ENCODE data around the gene RING1.

RING1 gene

DNA sequence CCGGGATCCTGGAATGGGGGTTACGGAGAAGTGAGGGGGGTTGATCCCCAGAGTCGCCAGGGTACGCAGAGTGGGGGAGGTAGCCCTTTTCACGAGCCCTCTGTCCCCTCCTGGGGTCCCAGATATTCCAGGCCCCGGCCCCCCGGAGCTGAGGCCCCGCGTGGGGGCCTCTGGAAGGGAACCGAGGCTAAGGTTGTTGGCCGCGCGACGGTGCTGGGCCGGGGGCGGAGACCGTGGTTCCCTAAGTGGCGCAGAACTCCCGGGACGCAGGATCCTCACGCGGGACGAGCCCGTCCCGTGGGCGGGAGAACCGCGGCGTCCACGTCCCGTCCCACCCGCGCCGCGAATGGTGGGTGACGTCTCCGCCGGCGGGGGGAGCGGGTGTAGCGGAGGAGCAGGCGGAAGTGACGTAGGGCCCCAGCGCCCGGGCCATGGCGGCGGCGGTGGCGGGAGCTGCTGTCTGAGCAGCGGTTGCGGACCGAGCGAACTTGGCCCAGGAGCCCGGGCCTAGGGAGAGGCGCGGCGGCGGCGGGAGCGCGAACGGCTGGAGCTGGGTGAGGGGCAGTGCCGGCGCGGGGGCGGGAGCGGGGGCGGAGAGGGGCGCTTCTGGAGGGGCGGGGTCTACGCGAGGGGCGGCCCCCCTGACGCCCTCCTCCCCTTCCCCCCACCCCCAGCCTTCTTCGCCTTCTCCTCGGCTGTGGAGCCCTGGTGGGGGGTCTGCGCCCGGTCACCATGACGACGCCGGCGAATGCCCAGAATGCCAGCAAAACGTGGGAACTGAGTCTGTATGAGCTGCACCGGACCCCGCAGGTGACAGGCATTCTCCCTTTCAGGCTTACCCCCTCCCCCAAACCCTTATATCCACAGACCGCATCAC, at the start of gene RING1:
TSS of gene RING1 (plus strand) at position 410 of the 877 bp plus-strand sequence. CDS start at position 733, 323 bp downstream.
- Histone ChIP-seq H3K4me2 (ENCODE audit: low read length) (peak within 1 kb of the TSS; percentile 87), H2AFZ (peak within 1 kb of the TSS; percentile 91), H3K27ac (peak within 1 kb of the TSS; percentile 83), H3K79me2 (peaks cover 3% of the 10 kb centered on the region), H3K4me1 (peaks cover 17% of the 10 kb centered on the region), H3K27me3 (ENCODE audit: control insufficient read depth, insufficient read depth, low read length) (no peaks in the 10 kb centered on the region), H3K9ac (peak within 1 kb of the TSS; percentile 33), H3K36me3 (ENCODE audit: control insufficient read depth, insufficient read depth, low read length) (no peaks in the 10 kb centered on the region), H3K4me3 (ENCODE audit: low read depth, low read length) (peak within 1 kb of the TSS; percentile 87), H3K9me3 (ENCODE audit: control insufficient read depth, low read length) (no peaks in the 10 kb centered on the region)
- TF ChIP-seq, protein P1, sequence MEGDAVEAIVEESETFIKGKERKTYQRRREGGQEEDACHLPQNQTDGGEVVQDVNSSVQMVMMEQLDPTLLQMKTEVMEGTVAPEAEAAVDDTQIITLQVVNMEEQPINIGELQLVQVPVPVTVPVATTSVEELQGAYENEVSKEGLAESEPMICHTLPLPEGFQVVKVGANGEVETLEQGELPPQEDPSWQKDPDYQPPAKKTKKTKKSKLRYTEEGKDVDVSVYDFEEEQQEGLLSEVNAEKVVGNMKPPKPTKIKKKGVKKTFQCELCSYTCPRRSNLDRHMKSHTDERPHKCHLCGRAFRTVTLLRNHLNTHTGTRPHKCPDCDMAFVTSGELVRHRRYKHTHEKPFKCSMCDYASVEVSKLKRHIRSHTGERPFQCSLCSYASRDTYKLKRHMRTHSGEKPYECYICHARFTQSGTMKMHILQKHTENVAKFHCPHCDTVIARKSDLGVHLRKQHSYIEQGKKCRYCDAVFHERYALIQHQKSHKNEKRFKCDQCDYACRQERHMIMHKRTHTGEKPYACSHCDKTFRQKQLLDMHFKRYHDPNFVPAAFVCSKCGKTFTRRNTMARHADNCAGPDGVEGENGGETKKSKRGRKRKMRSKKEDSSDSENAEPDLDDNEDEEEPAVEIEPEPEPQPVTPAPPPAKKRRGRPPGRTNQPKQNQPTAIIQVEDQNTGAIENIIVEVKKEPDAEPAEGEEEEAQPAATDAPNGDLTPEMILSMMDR (IDR thresholded peaks at IDR 0.05), result no peak

DNA sequence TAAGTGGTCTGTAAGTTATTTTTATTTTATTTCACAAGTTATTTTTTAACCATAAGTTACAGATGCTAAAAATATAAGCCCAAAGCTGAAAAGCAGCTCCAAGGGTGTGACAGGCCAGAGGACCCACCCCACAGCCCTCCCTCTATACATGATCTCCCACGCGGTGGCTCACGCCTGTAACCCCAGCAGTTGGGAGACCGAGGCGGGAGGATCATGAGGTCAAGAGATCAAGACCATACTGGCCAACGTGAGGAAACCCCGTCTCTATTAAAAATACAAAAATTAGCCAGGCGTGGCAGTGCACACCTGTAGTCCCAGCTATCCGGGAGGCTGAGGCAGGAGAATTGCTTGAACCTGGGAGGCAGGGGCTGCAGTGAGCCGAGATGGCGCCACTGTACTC, 48.2 kb upstream of the RING1 start:
- Histone ChIP-seq H3K27ac (no peak overlapping the region), H2AFZ (no peak overlapping the region), H3K36me3 (ENCODE audit: control insufficient read depth, insufficient read depth, low read length) (no peaks in the 10 kb centered on the region), H3K27me3 (ENCODE audit: control insufficient read depth, insufficient read depth, low read length) (no peaks in the 10 kb centered on the region), H3K9me3 (ENCODE audit: control insufficient read depth, low read length) (no peaks in the 10 kb centered on the region), H3K4me1 (peaks cover 2% of the 10 kb centered on the region), H3K9ac (no peak overlapping the region), H3K79me2 (no peaks in the 10 kb centered on the region), H3K4me2 (ENCODE audit: low read length) (no peak overlapping the region), H3K4me3 (ENCODE audit: low read depth, low read length) (no peak overlapping the region)
- TF ChIP-seq, protein P1 (IDR thresholded peaks at IDR 0.05), result no peak

DNA sequence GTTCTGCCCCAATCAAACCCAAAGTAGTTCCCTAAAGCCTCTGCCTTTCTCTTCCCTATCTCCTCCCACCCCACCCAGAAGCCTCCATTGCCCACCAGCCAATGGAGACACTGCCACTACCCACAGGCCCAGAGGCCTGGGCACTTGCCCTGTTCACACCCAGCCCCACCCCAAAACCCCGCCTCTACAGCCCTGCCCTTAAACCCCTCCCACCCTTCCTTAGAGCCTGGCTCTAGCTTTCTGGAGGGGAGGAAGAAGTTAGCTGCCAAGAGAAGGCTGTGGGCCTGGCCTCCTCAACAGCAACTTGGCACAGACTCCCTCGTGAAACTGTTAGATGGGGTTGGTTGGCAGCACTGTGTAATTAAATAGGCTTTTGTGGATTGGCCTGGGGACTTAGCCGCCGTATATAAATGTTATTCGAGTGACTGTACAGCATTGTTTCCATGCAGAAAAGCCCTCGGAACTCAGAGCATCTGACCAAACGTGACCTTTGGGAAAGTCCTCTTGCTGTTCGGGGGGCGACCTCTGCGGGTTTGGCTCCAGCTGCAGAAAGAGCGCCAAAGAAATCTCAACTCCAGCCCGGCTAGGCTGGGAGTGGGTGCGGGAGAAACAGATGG, 47.5 kb upstream of the RING1 start:
- Histone ChIP-seq H2AFZ (peak overlapping the region; percentile 91), H3K27ac (no peak overlapping the region), H3K4me3 (ENCODE audit: low read depth, low read length) (no peak overlapping the region), H3K4me2 (ENCODE audit: low read length) (no peak overlapping the region), H3K27me3 (ENCODE audit: control insufficient read depth, insufficient read depth, low read length) (no peaks in the 10 kb centered on the region), H3K9ac (no peak overlapping the region), H3K4me1 (peaks cover 2% of the 10 kb centered on the region), H3K36me3 (ENCODE audit: control insufficient read depth, insufficient read depth, low read length) (no peaks in the 10 kb centered on the region), H3K9me3 (ENCODE audit: control insufficient read depth, low read length) (no peaks in the 10 kb centered on the region), H3K79me2 (no peaks in the 10 kb centered on the region)
- TF ChIP-seq, protein P1 (IDR thresholded peaks at IDR 0.05), result no peak

DNA sequence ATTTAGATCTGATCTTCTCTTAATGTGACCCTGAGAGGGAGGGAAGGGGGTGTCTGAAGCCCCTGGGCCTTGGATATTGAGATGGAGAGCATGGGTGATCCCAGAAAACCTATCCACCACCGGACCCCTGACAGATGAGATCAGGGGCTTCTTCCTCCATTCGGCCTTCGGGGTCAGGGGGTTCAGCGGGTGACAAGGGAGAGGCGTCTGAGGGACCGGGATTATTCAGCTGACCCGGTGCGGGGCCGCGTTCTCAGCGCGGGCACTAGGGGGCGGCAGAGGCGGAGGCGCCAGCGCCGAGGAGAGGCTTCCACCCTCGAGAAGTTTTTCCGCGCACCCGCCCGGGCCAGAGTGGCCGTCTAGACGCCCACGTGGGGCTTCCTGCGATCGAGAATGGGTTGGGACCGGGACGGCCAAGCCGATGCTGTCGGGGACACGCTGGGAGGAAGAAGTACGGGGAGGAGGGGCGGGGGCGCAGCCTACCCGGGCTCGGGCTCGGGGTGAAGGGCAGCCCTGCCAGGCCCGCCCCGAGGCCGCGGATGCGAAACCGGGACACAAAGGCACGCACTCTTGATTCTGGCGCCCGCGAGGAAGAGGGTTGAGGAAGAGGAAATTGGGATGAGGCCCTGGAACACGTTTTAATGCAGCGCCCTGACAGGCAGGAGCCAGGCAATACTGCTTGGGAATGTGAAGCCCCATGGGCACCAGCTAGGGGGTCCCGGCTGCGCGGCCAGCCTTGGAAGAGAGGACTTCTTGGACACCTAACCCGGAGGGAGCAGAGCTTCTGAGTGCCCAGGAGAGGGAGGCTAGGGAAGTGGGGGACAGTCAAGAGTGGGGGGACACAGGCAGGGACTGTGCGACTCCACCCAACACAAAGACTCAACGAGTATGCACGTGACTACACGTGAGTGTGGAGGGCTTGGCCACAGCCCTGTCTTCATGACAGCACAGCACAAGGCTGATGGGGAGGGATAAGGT, 46.7 kb upstream of the RING1 start:
- H3K27ac ChIP-seq, result no peak overlapping the region
- no peaks in the 10 kb centered on the region for H3K36me3 ChIP-seq (ENCODE audit: control insufficient read depth, insufficient read depth, low read length)
- H3K4me2 ChIP-seq (ENCODE audit: low read length), result peak overlapping the region; percentile 90
- no peaks in the 10 kb centered on the region for H3K79me2 ChIP-seq
- no peaks in the 10 kb centered on the region for H3K9me3 ChIP-seq (ENCODE audit: control insufficient read depth, low read length)
- peak overlapping the region; percentile 91 for H2AFZ ChIP-seq
- no peaks in the 10 kb centered on the region for H3K27me3 ChIP-seq (ENCODE audit: control insufficient read depth, insufficient read depth, low read length)
- H3K4me3 ChIP-seq (ENCODE audit: low read depth, low read length), result peak overlapping the region; percentile 54
- H3K4me1 ChIP-seq, result peaks cover 2% of the 10 kb centered on the region
- H3K9ac ChIP-seq, result no peak overlapping the region
- TF ChIP-seq, protein P1 (IDR thresholded peaks at IDR 0.05), result peak; percentile 98
